GM12874 (cell line): ENCODE measurements around the gene VAMP2.

Source experiments
- CTCF ChIP-seq: IDR thresholded peaks from 2 replicates; pipeline ENCODE4 v1.5.1; 2011; ENCODE audit warnings: low read depth, mild to moderate bottlenecking, control low read depth, low read length, moderate library complexity; ENCODE audit not compliant: insufficient read depth

The VAMP2 gene

GRCh38 chr17:8154608-8155155, 8.1 kb downstream of the VAMP2 start:
- no peak for TF ChIP-seq CTCF

GRCh38 chr17:8153957-8154607, 8.7 kb downstream of the VAMP2 start:
- no peak for TF ChIP-seq CTCF

GRCh38 chr17:8153525-8153956, 9.2 kb downstream of the VAMP2 start:
- no peak for TF ChIP-seq CTCF

- TF ChIP-seq CTCF = no peak
Measured at GRCh38 chr17:8153031-8153451, 9.7 kb downstream of the VAMP2 start.

GRCh38 chr17:8152112-8152775, 10.5 kb downstream of the VAMP2 start, which contains the start of gene PER1:
Gene PER1 (minus strand): TSS chr17:8152404. CDS start chr17:8150706, 1,698 bp downstream.
- no peak for TF ChIP-seq CTCF

GRCh38 chr17:8151641-8152111, 11.1 kb downstream of the VAMP2 start:
- TF ChIP-seq CTCF = no peak

- no peak for TF ChIP-seq CTCF
Measured at GRCh38 chr17:8151120-8151640, 11.6 kb downstream of the VAMP2 start.
